ENCODE results near the gene NME3.
"Not testable (repeated sequence)": the region's sequence is repeated elsewhere in the genome, so short reads cannot be mapped to it uniquely, and the experiment has no call there.

Gene NME3

GRCh38 chr16:1745900-1746692 lies 25.2 kb downstream of the NME3 start:
- DNase-seq, result no peak

- no peak for DNase-seq
Observed at GRCh38 chr16:1745181-1745899, 26.0 kb downstream of the NME3 start.

GRCh38 chr16:1744338-1744840 lies 27.0 kb downstream of the NME3 start:
- no peak for DNase-seq

GRCh38 chr16:1743376-1744337 lies 27.7 kb downstream of the NME3 start:
- DNase-seq, result no peak

- DNase-seq, result no peak
Observed at GRCh38 chr16:1741553-1742165, 29.7 kb downstream of the NME3 start.

- DNase-seq, result no peak
Observed at GRCh38 chr16:1740781-1741490, 30.4 kb downstream of the NME3 start.

- DNase-seq, result no peak
Observed at GRCh38 chr16:1740234-1740633, 31.1 kb downstream of the NME3 start.

- DNase-seq, result no peak
Observed at GRCh38 chr16:1734816-1735215, 36.5 kb downstream of the NME3 start.

GRCh38 chr16:1734123-1734522 lies 37.2 kb downstream of the NME3 start:
- DNase-seq, result no peak

GRCh38 chr16:1732551-1732987 lies 38.8 kb downstream of the NME3 start:
- not testable (repeated sequence) for DNase-seq

- DNase-seq, result no peak
Observed at GRCh38 chr16:1732071-1732470, 39.3 kb downstream of the NME3 start.

GRCh38 chr16:1731603-1732002 lies 39.7 kb downstream of the NME3 start:
- no peak for DNase-seq

- no peak for DNase-seq
Observed at GRCh38 chr16:1731073-1731472, 40.3 kb downstream of the NME3 start.

- DNase-seq, result no peak
Observed at GRCh38 chr16:1729445-1729844, 41.9 kb downstream of the NME3 start.

GRCh38 chr16:1729026-1729425 lies 42.3 kb downstream of the NME3 start:
- DNase-seq, result no peak

- no peak for DNase-seq
Observed at GRCh38 chr16:1727651-1728624, 43.4 kb downstream of the NME3 start.

- DNase-seq, result no peak
Observed at GRCh38 chr16:1726661-1727502, 44.5 kb downstream of the NME3 start.

GRCh38 chr16:1724491-1724890 lies 46.9 kb downstream of the NME3 start:
- no peak for DNase-seq

- peak in 1 of 2 experiments; percentile 32 for DNase-seq
Observed at GRCh38 chr16:1723450-1724147, 47.7 kb downstream of the NME3 start.
